Aorta (tissue), 5 donors: ENCODE data around the gene OR6J1. TPM values are rescaled to one million over a fixed set of nuclear protein-coding genes. Genes with fewer than 3 reads are reported as not detected.
"Not testable (repeated sequence)": the region's sequence is repeated elsewhere in the genome, so short reads cannot be mapped to it uniquely, and the experiment has no call there.

Experiments used
- ATAC-seq: fragments of 200-7000 bp; cut with Tn5 transposase; one replicate; pipeline ENCODE4 v1.9.1; 2022; ENCODE audit warnings: moderate library complexity; ENCODE audit not compliant: low FRiP score
- DNase-seq, 2 donors: peaks; one replicate each; pipeline ENCODE4 v3.0.0-alpha.2; 2020
- H3K27ac ChIP-seq, 2 donors: one replicate each; pipeline ENCODE4 v1.5.1; 2013; ENCODE audit warnings: low read length in 2 of 2, mild to moderate bottlenecking in 2 of 2, moderate library complexity in 2 of 2, control low read depth in 1 of 2, inconsistent platforms in 1 of 2, low read depth in 1 of 2
- H3K27me3 ChIP-seq, 2 donors: one replicate each; pipeline ENCODE4 v1.6.1; 2013; ENCODE audit warnings: control low read depth in 1 of 2, low read length in 1 of 2, mild to moderate bottlenecking in 1 of 2, moderate library complexity in 1 of 2; ENCODE audit not compliant: insufficient read depth in 2 of 2, control insufficient read depth in 1 of 2
- H3K36me3 ChIP-seq, 2 donors: one replicate each; pipeline ENCODE4 v1.6.1; 2013; ENCODE audit warnings: control low read depth in 1 of 2, low read length in 1 of 2, mild to moderate bottlenecking in 1 of 2; ENCODE audit not compliant: insufficient read depth in 2 of 2, control insufficient read depth in 1 of 2
- H3K4me1 ChIP-seq, 2 donors: one replicate each; pipeline ENCODE4 v1.6.1; 2013; ENCODE audit warnings: low read length in 2 of 2, control low read depth in 1 of 2, mild to moderate bottlenecking in 1 of 2, moderate library complexity in 1 of 2; ENCODE audit not compliant: insufficient read depth in 2 of 2, control insufficient read depth in 1 of 2
- H3K4me3 ChIP-seq, 2 donors: one replicate each; pipeline ENCODE4 v1.5.1; 2013; ENCODE audit warnings: low read length in 2 of 2, control low read depth in 1 of 2, mild to moderate bottlenecking in 1 of 2
- H3K9me3 ChIP-seq: one replicate; pipeline ENCODE4 v1.6.1; 2013; ENCODE audit warnings: mild to moderate bottlenecking, low read length; ENCODE audit not compliant: control insufficient read depth
- WGBS, 2 donors: extraction: QIAGEN DNeasy Blood & Tissue Kit; methylation state at CpG; one replicate each; pipeline ENCODE4 v1.1.7; 2013; 5-methylcytosine and 5-hydroxymethylcytosine counted together
- intact Hi-C, 2 donors: fragments of 100-400 bp; cut with DNase I; formaldehyde crosslinking; loops; one replicate each; pipeline versions ENCODE4 v1.14.2 to v1.15.0; 2022
- polyA plus RNA-seq, 2 donors: library from polyadenylated mRNA; stranded (reverse); fragments of 200-250 nt; gene quantifications; one replicate each; pipeline ENCODE4 v1.2.3, GENCODE V29; 2013
- total RNA-seq, 2 donors: library from RNA; stranded (reverse); fragmentation: NEBNext Ultra II Directional; extraction: Animal tissue kit (Norgen Biotek cat#: 25700); gene quantifications; one replicate each; pipeline ENCODE4 v1.2.1, GENCODE V29; 2021
- donor health status: healthy with polysubstance abuse.
- donor health status: Bipolar disorder and iron deficiency.
- donor health status: DM: no; HTN: no; CAD: no.
- donor health status: DM: no; HTN: no; CAD: no.
- donor health status: DM: yes; HTN: yes; CAD: no.

Gene OR6J1
- total and polyA plus RNA-seq, 4 donors = not detected

GRCh38 chr14:22677551-22677950, 33.4 kb upstream of the OR6J1 start:
- H3K9me3 ChIP-seq, H3K27ac ChIP-seq, H3K4me3 ChIP-seq, H3K4me1 ChIP-seq, intact Hi-C loops, ATAC-seq, H3K36me3 ChIP-seq, DNase-seq, H3K27me3 ChIP-seq: not testable (repeated sequence)
- 73 to 79% methylated on average over 2 of the region's 2 CpGs for WGBS, 2 donors

DNA sequence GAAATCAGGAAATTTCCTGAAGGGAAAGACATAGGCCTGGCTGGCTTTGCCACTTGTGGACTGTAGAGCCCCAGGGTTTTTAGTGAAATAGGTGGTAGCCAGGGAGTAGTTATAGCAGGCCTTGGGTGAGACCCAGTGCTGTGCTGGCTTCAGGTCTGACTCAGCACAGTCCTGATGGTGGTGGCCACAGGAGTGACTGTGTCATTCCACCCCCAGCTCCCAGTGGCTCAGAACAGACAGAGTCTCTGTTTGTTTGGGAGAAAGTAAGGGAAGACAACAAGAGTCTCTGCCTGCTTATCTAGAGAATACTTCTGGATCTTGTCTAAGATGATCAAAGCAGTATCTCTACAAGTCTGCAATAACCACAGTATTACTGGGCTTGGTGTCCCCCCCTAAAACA, 27.5 kb upstream of the OR6J1 start:
- Histone ChIP-seq H3K4me3 (no peak overlapping the region), H3K9me3 (no peaks in the 10 kb centered on the region), H3K4me1 (no peaks in the 10 kb centered on the region), H3K36me3 (no peaks in the 10 kb centered on the region), H3K27ac (no peak overlapping the region), H3K27me3 (no peaks in the 10 kb centered on the region)
- intact Hi-C loops = no loop called here
- DNase-seq (no peak), ATAC-seq (no peak)

DNA sequence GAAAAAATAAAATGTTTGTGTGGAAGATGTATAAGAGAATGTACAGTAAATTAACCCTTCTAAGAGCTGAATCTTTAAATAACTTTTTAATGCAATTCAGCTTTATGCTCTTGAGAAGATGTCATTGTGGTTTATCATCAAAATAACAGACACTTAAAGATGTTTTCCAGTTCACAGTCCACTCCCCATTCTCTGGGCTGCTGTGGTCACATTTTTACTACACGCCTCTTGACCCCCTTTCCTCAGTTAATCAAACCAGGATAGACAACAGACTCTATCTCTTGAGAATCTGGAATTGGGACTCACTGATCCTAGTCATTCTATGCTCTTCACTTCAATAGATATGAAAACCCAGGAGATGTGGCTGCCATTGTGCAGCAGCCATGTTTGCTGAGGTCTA, 24.7 kb upstream of the OR6J1 start:
- Histone ChIP-seq H3K36me3 (no peaks in the 10 kb centered on the region), H3K27me3 (no peaks in the 10 kb centered on the region), H3K27ac (no peak overlapping the region), H3K4me3 (no peak overlapping the region), H3K4me1 (no peaks in the 10 kb centered on the region), H3K9me3 (no peaks in the 10 kb centered on the region)
- ATAC-seq (no peak), DNase-seq (no peak)
- intact Hi-C loops = no loop called here
- 73 to 85% methylated on average over 1 of the region's 1 CpG for WGBS, 2 donors

GRCh38 chr14:22668417-22668816, 24.3 kb upstream of the OR6J1 start:
- no peaks in the 10 kb centered on the region for H3K4me1 ChIP-seq
- DNase-seq (no peak), ATAC-seq (no peak)
- H3K27me3 ChIP-seq = no peaks in the 10 kb centered on the region
- H3K27ac ChIP-seq = no peak overlapping the region
- H3K9me3 ChIP-seq = no peaks in the 10 kb centered on the region
- H3K36me3 ChIP-seq = no peaks in the 10 kb centered on the region
- intact Hi-C loops = no loop called here
- no peak overlapping the region for H3K4me3 ChIP-seq

DNA sequence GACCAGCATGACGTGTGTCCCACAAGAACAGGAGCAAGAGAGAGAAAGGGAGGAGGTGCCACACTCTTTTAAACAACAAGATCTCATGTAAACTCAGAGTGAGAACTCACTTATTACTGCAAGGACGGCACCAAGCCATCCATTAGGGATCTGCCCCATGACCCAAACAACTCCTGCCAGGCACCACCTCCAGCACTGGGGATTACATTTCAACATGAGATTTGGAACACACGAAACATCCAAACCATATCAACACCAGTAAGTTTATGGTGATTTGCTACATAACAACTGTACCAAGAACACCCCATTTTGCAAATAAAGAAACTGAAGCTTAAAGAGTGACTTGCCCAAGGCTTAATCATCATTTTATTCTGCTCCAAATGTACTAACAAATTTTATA, 23.7 kb upstream of the OR6J1 start:
- no peaks in the 10 kb centered on the region for H3K27me3 ChIP-seq
- H3K4me1 ChIP-seq = no peaks in the 10 kb centered on the region
- DNase-seq = no peak
- H3K36me3 ChIP-seq = no peaks in the 10 kb centered on the region
- no peak for ATAC-seq
- 78 to 86% methylated on average over 3 of the region's 3 CpGs for WGBS, 2 donors
- H3K4me3 ChIP-seq = no peak overlapping the region
- intact Hi-C loops = no loop called here
- no peaks in the 10 kb centered on the region for H3K9me3 ChIP-seq
- no peak overlapping the region for H3K27ac ChIP-seq

GRCh38 chr14:22666203-22666893, 22.2 kb upstream of the OR6J1 start:
- no peaks in the 10 kb centered on the region for H3K27me3 ChIP-seq
- H3K4me1 ChIP-seq = no peaks in the 10 kb centered on the region
- no peak overlapping the region for H3K4me3 ChIP-seq
- no peak overlapping the region for H3K27ac ChIP-seq
- H3K36me3 ChIP-seq = no peaks in the 10 kb centered on the region
- intact Hi-C loops = no loop called here
- no peak for DNase-seq
- peak; percentile 75 for ATAC-seq
- WGBS, 2 donors = 72 to 75% methylated on average over 5 of the region's 5 CpGs
- no peaks in the 10 kb centered on the region for H3K9me3 ChIP-seq

DNA sequence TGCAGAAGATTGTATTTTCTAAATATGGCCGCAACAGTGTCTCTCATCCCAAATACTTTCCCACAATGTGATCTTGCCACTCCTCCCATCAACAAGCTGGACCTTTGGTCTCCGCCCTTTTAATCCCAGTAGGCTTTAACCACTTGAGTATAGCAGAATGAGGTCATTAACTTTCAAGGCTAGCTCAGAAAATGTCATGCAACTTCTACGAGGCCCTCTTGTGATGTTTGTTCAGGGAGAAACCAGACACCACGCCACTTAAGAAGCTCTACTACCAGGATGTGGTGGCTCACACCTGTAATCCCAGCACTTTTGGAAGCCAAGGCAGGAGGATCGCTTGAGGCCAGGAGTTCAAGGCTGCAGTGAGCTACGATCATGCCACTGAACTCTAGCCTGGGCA, 20.1 kb upstream of the OR6J1 start:
- no peaks in the 10 kb centered on the region for H3K36me3 ChIP-seq
- H3K4me3 ChIP-seq = no peak overlapping the region
- H3K27me3 ChIP-seq = no peaks in the 10 kb centered on the region
- H3K9me3 ChIP-seq = no peaks in the 10 kb centered on the region
- DNase-seq (no peak), ATAC-seq (no peak)
- no peak overlapping the region for H3K27ac ChIP-seq
- H3K4me1 ChIP-seq = no peaks in the 10 kb centered on the region
- intact Hi-C loops = no loop called here
- WGBS, 2 donors = 74 to 79% methylated on average over 6 of the region's 6 CpGs

- intact Hi-C loops = no loop called here
- DNase-seq (no peak), ATAC-seq (no peak)
- H3K4me1 ChIP-seq = no peaks in the 10 kb centered on the region
- no peaks in the 10 kb centered on the region for H3K27me3 ChIP-seq
- H3K4me3 ChIP-seq = no peak overlapping the region
- H3K9me3 ChIP-seq = no peaks in the 10 kb centered on the region
- H3K27ac ChIP-seq = no peak overlapping the region
- 92 to 96% methylated on average over 4 of the region's 4 CpGs for WGBS, 2 donors
- no peaks in the 10 kb centered on the region for H3K36me3 ChIP-seq
These were observed 16.5 kb upstream of the OR6J1 start for GRCh38 chr14:22660654-22661053.

- Histone ChIP-seq H3K27ac (no peak overlapping the region), H3K4me3 (no peak overlapping the region), H3K4me1 (no peaks in the 10 kb centered on the region), H3K27me3 (no peaks in the 10 kb centered on the region), H3K9me3 (no peaks in the 10 kb centered on the region), H3K36me3 (no peaks in the 10 kb centered on the region)
- ATAC-seq (no peak), DNase-seq (no peak)
- intact Hi-C loops = loop anchor here in 1 of 2 donors (10.0 kb wide), 2 partner anchors 156 to 196 kb away; partner anchors contain the start of gene SLC7A7
- 43% methylated on average over 1 of the region's 1 CpG for WGBS, 2 donors
These were observed 14.8 kb upstream of the OR6J1 start for GRCh38 chr14:22658946-22659345.
